HCT116 (cell line): ENCODE data around the gene ZNF2. TPM values are rescaled to one million over a fixed set of nuclear protein-coding genes. Genes with fewer than 3 reads are reported as not detected.
"Not testable (repeated sequence)": the region's sequence is repeated elsewhere in the genome, so short reads cannot be mapped to it uniquely, and the experiment has no call there.

Experiments
- ATAC-seq: fragments of 200-7000 bp; cut with Tn5 transposase; 2 replicates; pipeline ENCODE4 v1.9.1; 2020; ENCODE audit warnings: mild to moderate bottlenecking, moderate library complexity
- BruUV-seq: library from RNA; stranded (reverse); fragments of 400-500 nt; replicated peaks from 2 replicates; lab custom pipeline; 2021; lab: Mats Ljungman, UMichigan
- CTCF ChIA-PET: fragments of 300-600 bp; sonication (Branson Sonifier 250); formaldehyde crosslinking; loops from one replicate; lab custom pipeline; 2021; ENCODE audit warnings: antibody characterized with exemption; lab: Charles Lee
- POLR2A ChIA-PET: fragments of 300-600, 350-600 bp; sonication (Branson Sonifier 250); formaldehyde crosslinking; loops from one replicate; lab custom pipeline; 2021; ENCODE audit warnings: antibody characterized with exemption; lab: Charles Lee
- RAD21 ChIA-PET, 2 experiments: fragments of 300-600 bp; sonication (Branson Sonifier 250); formaldehyde crosslinking; loops; one replicate each; lab custom pipeline; 2023; ENCODE audit warnings: low total read pairs in 2 of 2; ENCODE audit not compliant: uncharacterized antibody in 2 of 2, unreplicated experiment in 2 of 2, low non-redundant PET in 1 of 2; lab: Charles Lee
- DNase-seq: peaks from one replicate; pipeline ENCODE4 v3.0.0-alpha.2; 2010; ENCODE audit warnings: low read depth, low spot score
- H2AFZ ChIP-seq: fragments of 200-600 bp; shearing (Covaris generic), sonication (generic); 2 replicates; pipeline ENCODE4 v1.6.1; 2017; ENCODE audit warnings: low read depth, mixed run types, mixed read lengths, antibody characterized with exemption, low read length; ENCODE audit not compliant: poor library complexity, severe bottlenecking
- H3K27ac ChIP-seq: 2 replicates; pipeline ENCODE4 v1.5.1; 2012; ENCODE audit warnings: low read depth, low read length
- H3K27me3 ChIP-seq: fragments of 200-600 bp; sonication (generic); 2 replicates; pipeline ENCODE4 v1.6.1; 2016; ENCODE audit warnings: mixed run types, low read length, mixed read lengths; ENCODE audit not compliant: insufficient read depth
- H3K36me3 ChIP-seq, 2 experiments: fragments of 200-500 bp in 1 of 2; fragments of 200-600 bp in 1 of 2; sonication (Bioruptor generic) in 1 of 2; sonication (generic) in 1 of 2; 2 replicates each; pipeline versions ENCODE4 v1.5.1 to v1.6.1; 2014 to 2016; ENCODE audit warnings: low read length in 2 of 2, inconsistent platforms in 1 of 2, mixed read lengths in 1 of 2, mixed run types in 1 of 2; ENCODE audit not compliant: insufficient read depth in 2 of 2, control insufficient read depth in 1 of 2
- H3K4me1 ChIP-seq, 2 experiments: fragments of 200-600 bp in 1 of 2; sonication (generic) in 1 of 2; 2 replicates each; pipeline versions ENCODE4 v1.5.1 to v1.6.1; 2012 to 2017; ENCODE audit warnings: low read length in 2 of 2, inconsistent platforms in 1 of 2, mild to moderate bottlenecking in 1 of 2, mixed read lengths in 1 of 2, mixed run types in 1 of 2, moderate library complexity in 1 of 2; ENCODE audit not compliant: insufficient read depth in 2 of 2, control insufficient read depth in 1 of 2
- H3K4me2 ChIP-seq: fragments of 200-600 bp; sonication (generic); 2 replicates; pipeline ENCODE4 v1.6.1; 2017; ENCODE audit warnings: mixed run types, low read length, mixed read lengths
- H3K4me3 ChIP-seq, 2 experiments: fragments of 200-600 bp in 1 of 2; sonication (generic) in 1 of 2; replicated peaks in 1 of 2; 2 replicates each; pipeline ENCODE4 v1.5.1; 2011 to 2016; ENCODE audit warnings: low read length in 2 of 2, control low read depth in 1 of 2, low read depth in 1 of 2, mild to moderate bottlenecking in 1 of 2, mixed read lengths in 1 of 2, mixed run types in 1 of 2
- H3K79me2 ChIP-seq: fragments of 200-600 bp; sonication (generic); 2 replicates; pipeline ENCODE4 v1.6.1; 2017; ENCODE audit warnings: mild to moderate bottlenecking, mixed run types, low read length, moderate library complexity, mixed read lengths; ENCODE audit not compliant: insufficient read depth
- H3K9ac ChIP-seq: fragments of 200-600 bp; sonication (generic); 2 replicates; pipeline ENCODE4 v1.6.1; 2016; ENCODE audit warnings: low read length, mixed read lengths
- H3K9me2 ChIP-seq: fragments of 200-600 bp; sonication (generic), shearing (Covaris generic); 2 replicates; pipeline ENCODE4 v1.6.1; 2017; ENCODE audit warnings: mixed run types, mild to moderate bottlenecking, moderate library complexity; ENCODE audit not compliant: insufficient read depth
- H3K9me3 ChIP-seq, 2 experiments: fragments of 200-500 bp in 1 of 2; fragments of 200-600 bp in 1 of 2; sonication (Bioruptor generic) in 1 of 2; sonication (generic) in 1 of 2; 2 replicates each; pipeline ENCODE4 v1.6.1; 2014 to 2017; ENCODE audit warnings: low read length in 2 of 2, mixed read lengths in 2 of 2, inconsistent platforms in 1 of 2, low read depth in 1 of 2, mild to moderate bottlenecking in 1 of 2, mixed run types in 1 of 2, moderate library complexity in 1 of 2; ENCODE audit not compliant: control insufficient read depth in 1 of 2, insufficient read depth in 1 of 2
- H4K20me1 ChIP-seq: fragments of 200-600 bp; sonication (generic), shearing (Covaris generic); 2 replicates; pipeline ENCODE4 v1.6.1; 2017; ENCODE audit warnings: mixed run types, mild to moderate bottlenecking, moderate library complexity; ENCODE audit not compliant: insufficient read depth
- CEBPB ChIP-seq: IDR thresholded peaks from 2 replicates; pipeline ENCODE4 v1.6.1; 2012; ENCODE audit warnings: low read depth
- EGR1 ChIP-seq: IDR thresholded peaks from 2 replicates; pipeline ENCODE4 v1.6.1; 2012; ENCODE audit warnings: low read depth
- ELF1 ChIP-seq: IDR thresholded peaks from 2 replicates; pipeline ENCODE4 v1.6.1; 2012; ENCODE audit warnings: low read depth, borderline replicate concordance
- EZH2 ChIP-seq: fragments of 200-600 bp; sonication (generic); IDR thresholded peaks from 2 replicates; pipeline ENCODE4 v1.6.1; 2017; ENCODE audit warnings: antibody characterized with exemption, mixed run types
- FOSL1 ChIP-seq: IDR thresholded peaks from 2 replicates; pipeline ENCODE4 v1.6.1; 2012; ENCODE audit warnings: low read depth
- JUND ChIP-seq: IDR thresholded peaks from 2 replicates; pipeline ENCODE4 v1.6.1; 2012
- MAX ChIP-seq: IDR thresholded peaks from 2 replicates; pipeline ENCODE4 v1.6.1; 2012
- RAD21 ChIP-seq: IDR thresholded peaks from 2 replicates; pipeline ENCODE4 v1.6.1; 2012; ENCODE audit warnings: low read depth, mild to moderate bottlenecking
- TCF7L2 ChIP-seq: IDR thresholded peaks from 2 replicates; pipeline ENCODE4 v1.7.0; 2011; ENCODE audit warnings: borderline replicate concordance, inconsistent platforms; ENCODE audit not compliant: insufficient read depth, insufficient read length; ENCODE audit errors: extremely low read depth
- ZFX ChIP-seq: fragments of 450-650 bp; IDR thresholded peaks from 2 replicates; pipeline ENCODE4 v1.6.1; 2017
- ZNF274 ChIP-seq: fragments of 200-500 bp; sonication (Bioruptor generic); IDR thresholded peaks from 2 replicates; pipeline ENCODE4 v1.6.1; 2014; ENCODE audit warnings: mild to moderate bottlenecking, low read depth, low read length, inconsistent platforms
- intact Hi-C: fragments of 100-400 bp; cut with micrococcal nuclease; formaldehyde crosslinking; loops from 2 replicates; pipeline ENCODE4 v1.10.0; 2022
- total RNA-seq: library from RNA; stranded (reverse); gene quantifications from one replicate; pipeline ENCODE4 v1.2.1, GENCODE V29; 2021; ENCODE audit not compliant: unreplicated experiment
- TF ChIP-seq, protein P1 (sequence below), 3 experiments: fragments of 200-600 bp in 1 of 3; sonication (generic) in 1 of 3; IDR thresholded peaks in 2 of 3; conservative IDR thresholded peaks in 1 of 3; 2 replicates each; pipeline ENCODE4 v1.5.1; 2012 to 2017; ENCODE audit warnings: low read depth in 2 of 3, low read length in 2 of 3, antibody characterized with exemption in 1 of 3, borderline replicate concordance in 1 of 3, control low read depth in 1 of 3, mild to moderate bottlenecking in 1 of 3, mixed read lengths in 1 of 3, mixed run types in 1 of 3, moderate library complexity in 1 of 3; ENCODE audit not compliant: insufficient read depth in 1 of 3

ZNF2 gene
- total RNA-seq, 1 experiment from 2014 or later = 3.4 TPM

- DNase-seq = no peak
- Histone ChIP-seq H3K4me1 (no peaks in the 10 kb centered on the region), H3K79me2 (no peaks in the 10 kb centered on the region), H3K27ac (no peak overlapping the region), H3K4me2 (no peak overlapping the region), H4K20me1 (no peaks in the 10 kb centered on the region), H3K27me3 (no peaks in the 10 kb centered on the region), H3K9ac (no peak overlapping the region), H3K36me3 (peaks cover 2 to 10% of the 10 kb centered on the region in 2 experiments; a peak in 2 of 4 replicates), H3K4me3 (no peak overlapping the region), H3K9me3 (no peaks in the 10 kb centered on the region; a peak in 1 of 4 replicates), H2AFZ (no peak overlapping the region), H3K9me2 (no peaks in the 10 kb centered on the region)
- ChIA-PET POLR2A (no interaction called here), CTCF (no interaction called here), RAD21 (no interaction called here)
- TF ChIP-seq ZFX (no peak), JUND (no peak), MAX (no peak), TCF7L2 (no peak), EGR1 (no peak), ELF1 (no peak), ZNF274 (no peak), EZH2 (no peak), CEBPB (no peak), FOSL1 (no peak)
- intact Hi-C loops = no loop called here
- no peak for ATAC-seq
- no TSS peak for BruUV-seq
Observed at GRCh38 chr2:95185973-95186372, 20.4 kb downstream of the ZNF2 start.

DNA sequence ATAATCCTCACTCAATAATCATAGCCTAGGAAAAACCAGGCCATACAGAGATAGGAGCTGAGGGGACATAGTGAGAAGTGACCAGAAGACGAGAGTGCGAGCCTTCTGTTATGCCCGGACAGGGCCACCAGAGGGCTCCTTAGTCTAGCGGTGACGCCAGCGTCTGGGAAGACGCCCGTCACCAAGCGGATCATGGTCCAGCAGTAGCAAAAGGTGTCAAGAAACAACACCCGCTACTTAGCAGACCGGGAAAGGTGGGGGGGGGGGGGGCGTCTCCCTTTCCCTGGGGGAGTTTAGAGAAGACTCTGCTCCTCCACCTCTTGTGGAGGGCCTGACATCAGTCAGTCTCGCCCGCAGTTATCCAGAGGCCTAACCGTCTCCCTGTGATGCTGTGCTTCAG lies 27.3 kb downstream of the ZNF2 start:
- H3K4me3 ChIP-seq, H3K36me3 ChIP-seq, BruUV-seq, H3K4me1 ChIP-seq, ATAC-seq, RAD21 ChIA-PET, intact Hi-C loops, H2AFZ ChIP-seq, POLR2A ChIA-PET, H3K9ac ChIP-seq, H3K27ac ChIP-seq, H3K27me3 ChIP-seq, H3K9me3 ChIP-seq, H3K9me2 ChIP-seq, CTCF ChIA-PET, H3K79me2 ChIP-seq, H3K4me2 ChIP-seq, H4K20me1 ChIP-seq: not testable (repeated sequence)
- 0 out of 2 replicates have a peak, but pooled peaks have one; percentile 23 for TF ChIP-seq MAX
- TF ChIP-seq, protein P1, sequence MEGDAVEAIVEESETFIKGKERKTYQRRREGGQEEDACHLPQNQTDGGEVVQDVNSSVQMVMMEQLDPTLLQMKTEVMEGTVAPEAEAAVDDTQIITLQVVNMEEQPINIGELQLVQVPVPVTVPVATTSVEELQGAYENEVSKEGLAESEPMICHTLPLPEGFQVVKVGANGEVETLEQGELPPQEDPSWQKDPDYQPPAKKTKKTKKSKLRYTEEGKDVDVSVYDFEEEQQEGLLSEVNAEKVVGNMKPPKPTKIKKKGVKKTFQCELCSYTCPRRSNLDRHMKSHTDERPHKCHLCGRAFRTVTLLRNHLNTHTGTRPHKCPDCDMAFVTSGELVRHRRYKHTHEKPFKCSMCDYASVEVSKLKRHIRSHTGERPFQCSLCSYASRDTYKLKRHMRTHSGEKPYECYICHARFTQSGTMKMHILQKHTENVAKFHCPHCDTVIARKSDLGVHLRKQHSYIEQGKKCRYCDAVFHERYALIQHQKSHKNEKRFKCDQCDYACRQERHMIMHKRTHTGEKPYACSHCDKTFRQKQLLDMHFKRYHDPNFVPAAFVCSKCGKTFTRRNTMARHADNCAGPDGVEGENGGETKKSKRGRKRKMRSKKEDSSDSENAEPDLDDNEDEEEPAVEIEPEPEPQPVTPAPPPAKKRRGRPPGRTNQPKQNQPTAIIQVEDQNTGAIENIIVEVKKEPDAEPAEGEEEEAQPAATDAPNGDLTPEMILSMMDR (IDR thresholded peaks at IDR 0.05 in 2 of 3, conservative IDR thresholded peaks at IDR 0.05 in 1 of 3; ENCODE audit: borderline replicate concordance in 1 of 3, insufficient read depth in 1 of 3, low read depth in 2 of 3, low read length in 2 of 3) = peak; percentile 22 to 54 (median 32); a peak in 4 of 6 replicates
- peak; percentile 62 for TF ChIP-seq RAD21
- DNase-seq = peak; percentile 6
